RWPE2 (cell line): ENCODE measurements around the gene CDO1.
"Not testable (repeated sequence)": the region's sequence is repeated elsewhere in the genome, so short reads cannot be mapped to it uniquely, and the experiment has no call there.

Source experiments
- ATAC-seq: fragments of 200-7000 bp; cut with Tn5 transposase; 3 replicates; pipeline ENCODE4 v1.9.1; 2021; ENCODE audit warnings: low read depth
- DNase-seq: peaks from one replicate; pipeline ENCODE4 v3.0.0-alpha.2; 2020; ENCODE audit warnings: low spot score
- H3K27ac ChIP-seq: fragments of 450-650 bp; 2 replicates; pipeline ENCODE4 v1.5.1; 2017; ENCODE audit warnings: mild to moderate bottlenecking; ENCODE audit not compliant: poor library complexity, severe bottlenecking
- H3K27me3 ChIP-seq: fragments of 250-450 bp; sonication (Bioruptor Pico); 2 replicates; pipeline ENCODE4 v1.5.1; 2021; ENCODE audit warnings: mild to moderate bottlenecking, moderate library complexity; ENCODE audit not compliant: insufficient read depth, poor library complexity, severe bottlenecking
- H3K36me3 ChIP-seq: fragments of 250-450 bp; sonication (Bioruptor Pico); 2 replicates; pipeline ENCODE4 v1.5.1; 2020; ENCODE audit warnings: low read depth, mild to moderate bottlenecking, moderate library complexity
- H3K4me1 ChIP-seq: fragments of 250-450 bp; sonication (Bioruptor Pico); 2 replicates; pipeline ENCODE4 v1.5.1; 2021; ENCODE audit warnings: mild to moderate bottlenecking, moderate library complexity; ENCODE audit not compliant: insufficient read depth, poor library complexity, severe bottlenecking
- H3K4me3 ChIP-seq: fragments of 250-450 bp; sonication (Bioruptor Pico); 2 replicates; pipeline ENCODE4 v1.5.1; 2021; ENCODE audit warnings: mild to moderate bottlenecking, moderate library complexity; ENCODE audit not compliant: severe bottlenecking
- H3K9me3 ChIP-seq: fragments of 250-450 bp; sonication (Bioruptor Pico); 2 replicates; pipeline ENCODE4 v1.5.1; 2021; ENCODE audit warnings: mild to moderate bottlenecking, moderate library complexity; ENCODE audit not compliant: severe bottlenecking
- CTCF ChIP-seq: fragments of 450-650 bp; IDR thresholded peaks from one replicate; pipeline ENCODE4 v1.5.1; 2017; ENCODE audit warnings: mild to moderate bottlenecking, moderate library complexity; ENCODE audit not compliant: poor library complexity, severe bottlenecking

The CDO1 gene

GRCh38 chr5:115813719-115814118 is 2.7 kb downstream of the CDO1 start:
- H3K4me3 ChIP-seq, result no peak overlapping the region
- H3K27ac ChIP-seq, result no peak overlapping the region
- no peaks in the 10 kb centered on the region for H3K36me3 ChIP-seq
- no peaks in the 10 kb centered on the region for H3K9me3 ChIP-seq
- H3K4me1 ChIP-seq, result no peaks in the 10 kb centered on the region
- DNase-seq, result no peak
- ATAC-seq, result no peak
- H3K27me3 ChIP-seq, result peaks cover 65% of the 10 kb centered on the region
- no peak for TF ChIP-seq CTCF

- H3K27ac ChIP-seq, result no peak overlapping the region
- no peak for TF ChIP-seq CTCF
- DNase-seq (no peak), ATAC-seq (no peak)
- peaks cover 52% of the 10 kb centered on the region for H3K27me3 ChIP-seq
- H3K36me3 ChIP-seq, result no peaks in the 10 kb centered on the region
- no peaks in the 10 kb centered on the region for H3K4me1 ChIP-seq
- H3K9me3 ChIP-seq, result no peaks in the 10 kb centered on the region
- no peak overlapping the region for H3K4me3 ChIP-seq
Measured at GRCh38 chr5:115812372-115812771, 4.1 kb downstream of the CDO1 start.

- H3K9me3 ChIP-seq, result no peaks in the 10 kb centered on the region
- no peak overlapping the region for H3K4me3 ChIP-seq
- H3K36me3 ChIP-seq, result no peaks in the 10 kb centered on the region
- no peak overlapping the region for H3K27ac ChIP-seq
- DNase-seq (no peak), ATAC-seq (no peak)
- H3K27me3 ChIP-seq, result peaks cover 42% of the 10 kb centered on the region
- no peaks in the 10 kb centered on the region for H3K4me1 ChIP-seq
- no peak for TF ChIP-seq CTCF
Measured at GRCh38 chr5:115811406-115811805, 5.1 kb downstream of the CDO1 start.

- Histone ChIP-seq H3K36me3 (no peaks in the 10 kb centered on the region), H3K4me3 (no peak overlapping the region), H3K4me1 (no peaks in the 10 kb centered on the region), H3K9me3 (no peaks in the 10 kb centered on the region), H3K27me3 (peaks cover 36% of the 10 kb centered on the region), H3K27ac (no peak overlapping the region)
- no peak for DNase-seq
- no peak for TF ChIP-seq CTCF
- no peak for ATAC-seq
Measured at GRCh38 chr5:115810761-115811160, 5.7 kb downstream of the CDO1 start.

- Histone ChIP-seq H3K9me3 (no peaks in the 10 kb centered on the region), H3K4me1 (no peaks in the 10 kb centered on the region), H3K27me3 (peaks cover 28% of the 10 kb centered on the region), H3K4me3 (no peak overlapping the region), H3K27ac (no peak overlapping the region), H3K36me3 (no peaks in the 10 kb centered on the region)
- DNase-seq, result no peak
- ATAC-seq, result no peak
- TF ChIP-seq CTCF, result no peak
Measured at GRCh38 chr5:115809946-115810345, 6.5 kb downstream of the CDO1 start.

GRCh38 chr5:115808066-115808465 is 8.4 kb downstream of the CDO1 start:
- not testable (repeated sequence) for H3K36me3 ChIP-seq, H3K27me3 ChIP-seq, ATAC-seq, H3K4me1 ChIP-seq, H3K9me3 ChIP-seq, H3K27ac ChIP-seq, DNase-seq, H3K4me3 ChIP-seq
